Stimulated activated CD4-positive, alpha-beta T cell treated with anti-CD3 and anti-CD28 coated beads, Interleukin-12 subunit alpha, Interleukin-12 subunit beta, amount 100 ng/mL, for 24 hours (primary cell): Measurements from ENCODE around the gene KIFAP3.

Experiments used
- DNase-seq, 2 experiments: peaks; one replicate each; pipeline ENCODE4 v3.0.0-alpha.2; 2020; ENCODE audit warnings: low read depth in 2 of 2

Gene KIFAP3

GRCh38 chr1:169989246-169989645, 85.2 kb downstream of the KIFAP3 start:
- no peak for DNase-seq

GRCh38 chr1:169985757-169986156, 88.7 kb downstream of the KIFAP3 start:
- DNase-seq = no peak

- no peak for DNase-seq
Measured at GRCh38 chr1:169974067-169974466, 100.4 kb downstream of the KIFAP3 start.

GRCh38 chr1:169970114-169970513, 104.4 kb downstream of the KIFAP3 start:
- no peak for DNase-seq

- DNase-seq = no peak
Measured at GRCh38 chr1:169968174-169968573, 106.3 kb downstream of the KIFAP3 start.

GRCh38 chr1:169964206-169964605, 110.3 kb downstream of the KIFAP3 start:
- no peak for DNase-seq

GRCh38 chr1:169959686-169960085, 114.8 kb downstream of the KIFAP3 start:
- no peak for DNase-seq

GRCh38 chr1:169958987-169959386, 115.5 kb downstream of the KIFAP3 start:
- DNase-seq = no peak

- DNase-seq = no peak
Measured at GRCh38 chr1:169957884-169958283, 116.6 kb downstream of the KIFAP3 start.

GRCh38 chr1:169951108-169951507, 123.4 kb downstream of the KIFAP3 start:
- DNase-seq = no peak

GRCh38 chr1:169949139-169949538, 125.4 kb downstream of the KIFAP3 start:
- no peak for DNase-seq

- no peak for DNase-seq
Measured at GRCh38 chr1:169946206-169946605, 128.3 kb downstream of the KIFAP3 start.

- DNase-seq = no peak
Measured at GRCh38 chr1:169945181-169945580, 129.3 kb downstream of the KIFAP3 start.

GRCh38 chr1:169944621-169945020, 129.9 kb downstream of the KIFAP3 start:
- DNase-seq = no peak

GRCh38 chr1:169943963-169944526, 130.4 kb downstream of the KIFAP3 start:
- no peak for DNase-seq

GRCh38 chr1:169941982-169942830, 132.3 kb downstream of the KIFAP3 start:
- DNase-seq = no peak

- no peak for DNase-seq
Measured at GRCh38 chr1:169933984-169934725, 140.3 kb downstream of the KIFAP3 start.

- no peak for DNase-seq
Measured at GRCh38 chr1:169931795-169932231, 142.7 kb downstream of the KIFAP3 start.

- no peak for DNase-seq
Measured at GRCh38 chr1:169929210-169929526, 145.3 kb downstream of the KIFAP3 start.

- no peak for DNase-seq
Measured at GRCh38 chr1:169928438-169929209, 145.9 kb downstream of the KIFAP3 start.

- no peak for DNase-seq
Measured at GRCh38 chr1:169925505-169926482, 148.7 kb downstream of the KIFAP3 start.
